ENCODE measurements around the gene SLC9A3. TPM values are rescaled to one million over a fixed set of nuclear protein-coding genes. Genes with fewer than 3 reads are reported as not detected.

Gene SLC9A3
- total RNA-seq, 6 donors from 2014 or later, result 1.0 to 4.1 (median 1.9) TPM

GRCh38 chr5:425714-426113 lies 98.5 kb downstream of the SLC9A3 start:
- TF ChIP-seq CTCF (IDR thresholded peaks at IDR 0.05) (no peak), POLR2AphosphoS5 (IDR thresholded peaks at IDR 0.05) (no peak), POLR2A (IDR thresholded peaks at IDR 0.05) (no peak), EP300 (IDR thresholded peaks at IDR 0.05) (no peak)
- WGBS, 2 donors, result 37 to 44% methylated on average over 5 of the region's 5 CpGs
- no peaks in the 10 kb centered on the region for H3K9me3 ChIP-seq
- ATAC-seq (ENCODE audit: low FRiP score in 2 of 2) (no peak), DNase-seq (no peak)
- H3K36me3 ChIP-seq, result no peaks in the 10 kb centered on the region
- no peak overlapping the region for H3K27ac ChIP-seq
- peaks cover 0 to 5% (median 0%) of the 10 kb centered on the region in 4 donors for H3K4me1 ChIP-seq
- H3K27me3 ChIP-seq, result no peaks in the 10 kb centered on the region
- no peak overlapping the region for H3K4me3 ChIP-seq

- peaks cover 0 to 5% (median 0%) of the 10 kb centered on the region in 4 donors for H3K4me1 ChIP-seq
- H3K27me3 ChIP-seq, result no peaks in the 10 kb centered on the region
- TF ChIP-seq CTCF (IDR thresholded peaks at IDR 0.05) (no peak), POLR2AphosphoS5 (IDR thresholded peaks at IDR 0.05) (no peak), EP300 (IDR thresholded peaks at IDR 0.05) (no peak), POLR2A (IDR thresholded peaks at IDR 0.05) (no peak)
- WGBS, 2 donors, result 82 to 91% methylated on average over 8 of the region's 11 CpGs
- no peaks in the 10 kb centered on the region for H3K36me3 ChIP-seq
- no peaks in the 10 kb centered on the region for H3K9me3 ChIP-seq
- DNase-seq, result peak in 1 of 2 donors; percentile 63
- peak in 1 of 2 donors; percentile 26 for ATAC-seq (ENCODE audit: low FRiP score in 2 of 2)
- H3K4me3 ChIP-seq, result no peak overlapping the region
- H3K27ac ChIP-seq, result no peak overlapping the region
Measured at GRCh38 chr5:424301-425110, 99.7 kb downstream of the SLC9A3 start.

- no peak overlapping the region for H3K4me3 ChIP-seq
- H3K27ac ChIP-seq, result no peak overlapping the region
- no peaks in the 10 kb centered on the region for H3K36me3 ChIP-seq
- DNase-seq (peak in 1 of 2 donors; percentile 57), ATAC-seq (ENCODE audit: low FRiP score in 2 of 2) (no peak)
- no peaks in the 10 kb centered on the region for H3K27me3 ChIP-seq
- 78 to 87% methylated on average over 10 to 19 of the region's 24 CpGs for WGBS, 2 donors
- H3K9me3 ChIP-seq, result no peaks in the 10 kb centered on the region
- no peak for TF ChIP-seq POLR2AphosphoS5 (IDR thresholded peaks at IDR 0.05)
- TF ChIP-seq EP300 (IDR thresholded peaks at IDR 0.05), result no peak
- peaks cover 0 to 5% (median 0%) of the 10 kb centered on the region in 4 donors for H3K4me1 ChIP-seq
Measured at GRCh38 chr5:423626-424261, 100.5 kb downstream of the SLC9A3 start.

GRCh38 chr5:423233-423565 lies 101.0 kb downstream of the SLC9A3 start:
- WGBS, 2 donors, result 81 to 87% methylated on average over 4 to 9 of the region's 9 CpGs
- peak in 1 of 2 donors; percentile 41 for DNase-seq
- no peaks in the 10 kb centered on the region for H3K9me3 ChIP-seq
- H3K36me3 ChIP-seq, result no peaks in the 10 kb centered on the region
- H3K27me3 ChIP-seq, result no peaks in the 10 kb centered on the region
- ATAC-seq (ENCODE audit: low FRiP score in 2 of 2), result no peak
- peaks cover 0 to 5% (median 0%) of the 10 kb centered on the region in 4 donors for H3K4me1 ChIP-seq
- H3K4me3 ChIP-seq, result no peak overlapping the region
- no peak overlapping the region for H3K27ac ChIP-seq
- TF ChIP-seq POLR2A (IDR thresholded peaks at IDR 0.05) (no peak), POLR2AphosphoS5 (IDR thresholded peaks at IDR 0.05) (no peak), CTCF (IDR thresholded peaks at IDR 0.05) (no peak), EP300 (IDR thresholded peaks at IDR 0.05) (no peak)

GRCh38 chr5:422323-423232 lies 101.7 kb downstream of the SLC9A3 start:
- no peak for DNase-seq
- 83 to 85% methylated on average over 31 to 32 of the region's 32 CpGs for WGBS, 2 donors
- ATAC-seq (ENCODE audit: low FRiP score in 2 of 2), result no peak
- Histone ChIP-seq H3K4me3 (no peak overlapping the region), H3K4me1 (peaks cover 0 to 5% (median 0%) of the 10 kb centered on the region in 4 donors), H3K27me3 (no peaks in the 10 kb centered on the region), H3K27ac (no peak overlapping the region), H3K36me3 (no peaks in the 10 kb centered on the region), H3K9me3 (no peaks in the 10 kb centered on the region)
- TF ChIP-seq CTCF (IDR thresholded peaks at IDR 0.05) (no peak), POLR2A (IDR thresholded peaks at IDR 0.05) (no peak), EP300 (IDR thresholded peaks at IDR 0.05) (no peak), POLR2AphosphoS5 (IDR thresholded peaks at IDR 0.05) (no peak)
